ENCODE results near the gene TXNDC17. TPM values are rescaled to one million over a fixed set of nuclear protein-coding genes. Genes with fewer than 3 reads are reported as not detected.

TXNDC17 gene
- total and polyA plus RNA-seq, 4 donors, result 28.0 to 149 (median 69.2) TPM

DNA sequence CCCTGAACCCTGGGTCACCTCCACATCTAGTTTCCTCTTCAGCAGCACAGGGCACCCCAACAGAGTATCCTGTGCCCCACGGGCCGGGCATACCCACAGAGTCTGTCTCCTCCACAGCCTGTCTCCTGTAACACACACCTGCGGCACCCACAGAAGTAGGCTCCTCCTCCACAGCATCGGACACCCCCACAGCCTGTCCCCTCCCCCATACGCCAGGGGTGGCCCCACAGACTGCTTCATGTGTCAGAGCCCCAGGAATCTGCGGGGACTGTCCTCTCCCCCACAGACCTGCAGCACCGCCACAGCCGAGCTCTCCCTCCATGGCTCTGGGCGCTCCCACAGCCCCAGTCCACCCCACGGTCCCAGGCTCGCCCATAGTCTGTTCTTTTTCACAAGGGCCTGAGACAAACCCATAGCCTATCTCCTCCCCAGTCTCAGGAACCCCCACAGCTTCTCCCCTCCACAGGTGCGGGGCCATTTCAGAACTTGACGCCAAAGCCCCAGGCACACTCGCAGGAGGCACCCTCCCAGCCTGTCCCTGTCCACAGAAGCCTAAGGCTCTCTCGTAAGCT is 1.8 kb upstream of the TXNDC17 start:
- Histone ChIP-seq H3K36me3 (ENCODE audit: control insufficient read depth in 1 of 2, insufficient read depth in 2 of 2, low read length in 1 of 2) (no peaks in the 10 kb centered on the region), H3K27me3 (ENCODE audit: control insufficient read depth in 1 of 2, insufficient read depth in 2 of 2, low read length in 1 of 2) (no peaks in the 10 kb centered on the region), H3K9me3 (ENCODE audit: control insufficient read depth, low read length) (no peaks in the 10 kb centered on the region), H3K27ac (ENCODE audit: low read depth in 1 of 2, low read length in 2 of 2) (no peak overlapping the region), H3K4me1 (ENCODE audit: control insufficient read depth in 1 of 2, insufficient read depth in 2 of 2, low read length in 2 of 2) (no peaks in the 10 kb centered on the region), H3K4me3 (ENCODE audit: low read length in 2 of 2) (peak overlapping the region in 1 of 2 donors; percentile 63)
- ATAC-seq (ENCODE audit: low FRiP score) (no peak), DNase-seq (no peak)
- WGBS, 2 donors, result 46 to 52% methylated on average over 14 to 15 of the region's 15 CpGs
- intact Hi-C loops (cut with DNase I), result loop anchor here in 1 of 2 donors (10.0 kb wide), 1 partner anchor 164 kb away; no protein-coding TSS in a partner anchor

DNA sequence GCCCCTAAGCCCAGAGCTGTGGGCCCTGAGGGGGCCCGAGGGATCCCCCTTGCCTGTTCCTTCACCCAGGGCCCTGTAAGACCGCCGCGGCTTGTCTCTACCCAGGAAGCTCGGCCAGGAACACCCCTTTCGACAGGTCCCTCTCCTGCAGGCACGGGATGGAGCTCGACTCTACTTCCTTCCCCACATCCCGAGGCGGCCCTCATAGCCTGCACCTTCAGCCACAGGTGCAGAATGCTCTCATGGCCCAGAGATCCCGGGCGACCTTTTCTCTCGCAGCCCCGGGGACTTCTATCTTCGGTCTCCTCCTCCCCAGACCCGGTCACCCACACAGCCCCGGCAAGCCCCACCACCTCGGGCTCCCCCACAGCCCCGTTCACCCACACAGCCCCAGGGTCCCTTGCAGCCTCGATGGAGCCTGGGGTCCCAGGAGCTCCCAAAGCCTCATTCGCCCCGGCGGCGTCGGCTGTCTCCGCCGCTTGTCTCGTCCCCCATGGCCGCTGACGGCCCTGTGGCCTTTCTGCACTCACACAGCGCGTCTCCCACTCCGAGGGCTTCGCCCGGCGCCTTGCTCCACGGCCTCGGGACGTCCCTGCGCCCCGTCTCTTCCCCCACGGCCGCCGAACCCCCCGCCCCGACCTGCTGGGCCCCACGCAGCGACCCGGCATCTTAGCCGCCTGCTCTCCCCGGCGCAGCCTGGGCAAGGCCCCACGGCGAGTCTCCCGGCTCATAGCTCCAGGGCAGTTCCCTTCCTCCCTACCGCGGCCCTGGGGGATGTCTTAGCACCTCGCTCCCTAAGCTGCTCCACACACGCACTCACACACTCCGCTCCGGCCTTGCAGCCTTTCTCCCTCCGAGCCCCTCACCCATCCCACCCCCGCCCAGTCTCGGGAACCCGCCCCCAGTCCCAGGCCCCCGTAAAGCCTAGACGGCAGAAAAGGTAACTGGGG is 999 bp upstream of the TXNDC17 start:
- Histone ChIP-seq H3K27me3 (ENCODE audit: control insufficient read depth in 1 of 2, insufficient read depth in 2 of 2, low read length in 1 of 2) (no peaks in the 10 kb centered on the region), H3K9me3 (ENCODE audit: control insufficient read depth, low read length) (no peaks in the 10 kb centered on the region), H3K4me3 (ENCODE audit: low read length in 2 of 2) (peak overlapping the region; percentile 60 to 63), H3K4me1 (ENCODE audit: control insufficient read depth in 1 of 2, insufficient read depth in 2 of 2, low read length in 2 of 2) (no peaks in the 10 kb centered on the region), H3K27ac (ENCODE audit: low read depth in 1 of 2, low read length in 2 of 2) (no peak overlapping the region), H3K36me3 (ENCODE audit: control insufficient read depth in 1 of 2, insufficient read depth in 2 of 2, low read length in 1 of 2) (no peaks in the 10 kb centered on the region)
- WGBS, 2 donors, result 1 to 2% methylated on average over 65 to 67 of the region's 67 CpGs
- DNase-seq (peak; percentile 63 to 78), ATAC-seq (ENCODE audit: low FRiP score) (peak; percentile 65)
- intact Hi-C loops (cut with DNase I), result loop anchor here in 1 of 2 donors (10.0 kb wide), 1 partner anchor 165 kb away; no protein-coding TSS in a partner anchor

DNA sequence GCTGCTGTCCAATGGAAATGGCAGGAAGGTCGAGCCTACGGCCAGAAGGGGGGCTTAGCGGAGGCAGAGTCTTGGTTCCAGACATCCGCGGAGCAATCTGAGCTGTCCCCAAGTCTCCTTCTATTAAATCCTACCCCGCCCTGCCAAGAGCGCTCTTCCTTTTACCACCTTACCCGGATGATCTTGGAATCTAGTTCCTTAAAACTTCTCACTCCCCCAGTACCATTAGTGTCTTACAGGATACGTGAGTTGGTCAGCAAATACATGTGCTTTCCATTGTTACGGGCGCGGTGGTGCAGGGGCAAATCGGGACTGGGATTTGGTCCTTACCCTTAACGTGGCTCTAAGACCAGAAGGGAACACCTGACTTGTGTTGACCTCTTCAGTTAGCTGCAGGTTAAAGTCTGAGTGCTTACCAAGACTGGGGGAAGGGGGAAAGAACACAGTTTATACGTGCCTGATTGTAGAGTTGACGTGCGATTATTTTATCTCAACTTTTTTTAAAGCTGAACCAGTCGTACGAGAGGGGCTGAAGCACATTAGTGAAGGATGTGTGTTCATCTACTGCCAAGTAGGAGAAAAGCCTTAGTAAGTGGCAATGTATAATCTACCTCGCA is 495 bp downstream of the TXNDC17 start:
- no peaks in the 10 kb centered on the region for H3K4me1 ChIP-seq (ENCODE audit: control insufficient read depth in 1 of 2, insufficient read depth in 2 of 2, low read length in 2 of 2)

DNA sequence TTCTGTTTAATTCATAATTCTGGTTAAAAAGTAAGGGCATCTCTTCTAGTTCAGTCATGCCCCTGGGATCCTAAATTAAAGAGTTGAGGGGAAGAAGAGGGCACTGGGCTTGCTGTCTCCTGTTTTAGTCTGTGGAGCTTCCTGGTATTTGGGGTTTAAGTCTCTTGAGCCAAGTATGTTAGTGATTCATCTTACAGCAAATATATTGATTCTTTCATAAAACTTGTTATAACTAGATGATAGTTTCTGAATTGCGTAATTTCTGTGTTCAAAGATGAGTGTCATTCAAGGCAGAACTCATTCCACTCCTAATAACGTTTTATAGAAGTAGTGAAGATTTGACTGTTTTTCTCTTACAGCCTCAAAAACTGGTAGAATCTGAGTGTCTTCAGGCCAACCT is 1.7 kb downstream of the TXNDC17 start:
- intact Hi-C loops (cut with DNase I), result no loop called here
- Histone ChIP-seq H3K36me3 (ENCODE audit: control insufficient read depth in 1 of 2, insufficient read depth in 2 of 2, low read length in 1 of 2) (peaks cover 0 to 4% of the 10 kb centered on the region in 2 donors), H3K4me1 (ENCODE audit: control insufficient read depth in 1 of 2, insufficient read depth in 2 of 2, low read length in 2 of 2) (no peaks in the 10 kb centered on the region), H3K4me3 (ENCODE audit: low read length in 2 of 2) (no peak overlapping the region), H3K9me3 (ENCODE audit: control insufficient read depth, low read length) (no peaks in the 10 kb centered on the region), H3K27ac (ENCODE audit: low read depth in 1 of 2, low read length in 2 of 2) (no peak overlapping the region), H3K27me3 (ENCODE audit: control insufficient read depth in 1 of 2, insufficient read depth in 2 of 2, low read length in 1 of 2) (no peaks in the 10 kb centered on the region)
- no peak for DNase-seq
- no peak for ATAC-seq (ENCODE audit: low FRiP score)
- 72 to 76% methylated on average over 2 of the region's 2 CpGs for WGBS, 2 donors

More for the DNA sequence above, 495 bp downstream of the TXNDC17 start:
- 2 to 3% methylated on average over 20 of the region's 20 CpGs for WGBS, 2 donors
- H3K9me3 ChIP-seq (ENCODE audit: control insufficient read depth, low read length), result no peaks in the 10 kb centered on the region
- H3K27me3 ChIP-seq (ENCODE audit: control insufficient read depth in 1 of 2, insufficient read depth in 2 of 2, low read length in 1 of 2), result no peaks in the 10 kb centered on the region
- no peaks in the 10 kb centered on the region for H3K36me3 ChIP-seq (ENCODE audit: control insufficient read depth in 1 of 2, insufficient read depth in 2 of 2, low read length in 1 of 2)
- peak overlapping the region in 1 of 2 donors; percentile 34 for H3K27ac ChIP-seq (ENCODE audit: low read depth in 1 of 2, low read length in 2 of 2)
- ATAC-seq (ENCODE audit: low FRiP score) (no peak), DNase-seq (no peak)
- peak overlapping the region; percentile 19 to 63 for H3K4me3 ChIP-seq (ENCODE audit: low read length in 2 of 2)
- intact Hi-C loops (cut with DNase I), result no loop called here

DNA sequence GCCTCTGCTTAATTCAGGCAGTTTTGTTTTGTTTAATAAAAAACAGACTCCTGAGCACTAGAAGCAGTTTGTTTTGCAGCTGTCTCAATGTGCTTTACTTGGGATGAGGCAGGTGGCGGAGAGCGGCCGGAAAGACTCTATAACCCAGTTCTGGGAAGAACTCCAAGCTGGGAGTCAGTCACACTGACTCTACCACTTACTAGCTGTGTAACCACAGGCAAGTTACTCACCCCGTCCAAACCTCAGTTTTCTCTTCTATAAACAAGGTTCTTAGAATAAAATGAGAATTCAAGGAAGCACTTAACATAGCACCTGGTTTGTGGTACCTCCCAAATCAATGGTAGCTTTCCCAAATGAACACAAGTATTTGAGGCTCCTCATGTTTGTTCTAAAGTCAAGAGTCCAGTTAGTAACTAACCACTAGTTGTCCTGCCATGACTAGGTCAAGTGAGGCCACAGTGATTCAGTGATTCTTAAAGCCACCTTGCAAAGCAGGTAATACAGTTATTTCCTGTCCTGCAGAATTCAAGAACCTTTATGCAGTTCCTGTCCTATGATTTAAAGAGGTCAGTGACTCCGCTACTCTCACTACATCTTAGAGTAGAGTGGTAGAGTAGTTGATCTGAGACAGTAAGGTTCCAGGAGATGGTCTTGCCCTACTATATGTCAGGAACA is 2.7 kb downstream of the TXNDC17 start:
- 79 to 92% methylated on average over 5 of the region's 5 CpGs for WGBS, 2 donors
- Histone ChIP-seq H3K27ac (ENCODE audit: low read depth in 1 of 2, low read length in 2 of 2) (no peak overlapping the region), H3K9me3 (ENCODE audit: control insufficient read depth, low read length) (no peaks in the 10 kb centered on the region), H3K4me1 (ENCODE audit: control insufficient read depth in 1 of 2, insufficient read depth in 2 of 2, low read length in 2 of 2) (no peaks in the 10 kb centered on the region), H3K36me3 (ENCODE audit: control insufficient read depth in 1 of 2, insufficient read depth in 2 of 2, low read length in 1 of 2) (peaks cover 2 to 4% of the 10 kb centered on the region in 2 donors), H3K27me3 (ENCODE audit: control insufficient read depth in 1 of 2, insufficient read depth in 2 of 2, low read length in 1 of 2) (no peaks in the 10 kb centered on the region), H3K4me3 (ENCODE audit: low read length in 2 of 2) (no peak overlapping the region)
- DNase-seq (no peak), ATAC-seq (ENCODE audit: low FRiP score) (no peak)
- intact Hi-C loops (cut with DNase I), result no loop called here

DNA sequence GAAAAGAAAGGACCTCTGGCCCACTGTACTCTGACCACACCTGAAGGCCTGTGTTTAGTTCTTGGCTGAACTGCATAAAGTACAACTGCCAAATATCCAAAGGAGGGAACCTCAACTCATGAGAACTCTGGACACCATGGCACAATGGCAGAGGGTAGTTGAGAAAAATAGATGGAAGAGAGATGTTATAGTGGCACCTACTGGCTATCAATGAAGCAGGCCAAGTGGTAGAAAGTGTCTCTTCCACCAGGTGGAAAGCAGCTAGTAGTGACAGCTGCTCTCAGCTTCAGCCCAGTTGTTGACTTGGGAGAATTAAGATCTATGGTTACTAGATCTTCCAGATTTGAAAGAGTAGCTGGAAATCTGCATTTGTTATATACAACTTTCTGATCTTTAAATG is 7.3 kb downstream of the TXNDC17 start:
- Histone ChIP-seq H3K4me1 (ENCODE audit: control insufficient read depth in 1 of 2, insufficient read depth in 2 of 2, low read length in 2 of 2) (no peaks in the 10 kb centered on the region), H3K9me3 (ENCODE audit: control insufficient read depth, low read length) (no peaks in the 10 kb centered on the region), H3K4me3 (ENCODE audit: low read length in 2 of 2) (no peak overlapping the region), H3K27ac (ENCODE audit: low read depth in 1 of 2, low read length in 2 of 2) (no peak overlapping the region), H3K27me3 (ENCODE audit: control insufficient read depth in 1 of 2, insufficient read depth in 2 of 2, low read length in 1 of 2) (no peaks in the 10 kb centered on the region), H3K36me3 (ENCODE audit: control insufficient read depth in 1 of 2, insufficient read depth in 2 of 2, low read length in 1 of 2) (peaks cover 2 to 4% of the 10 kb centered on the region in 2 donors)
- DNase-seq (no peak), ATAC-seq (ENCODE audit: low FRiP score) (no peak)
- intact Hi-C loops (cut with DNase I), result no loop called here

DNA sequence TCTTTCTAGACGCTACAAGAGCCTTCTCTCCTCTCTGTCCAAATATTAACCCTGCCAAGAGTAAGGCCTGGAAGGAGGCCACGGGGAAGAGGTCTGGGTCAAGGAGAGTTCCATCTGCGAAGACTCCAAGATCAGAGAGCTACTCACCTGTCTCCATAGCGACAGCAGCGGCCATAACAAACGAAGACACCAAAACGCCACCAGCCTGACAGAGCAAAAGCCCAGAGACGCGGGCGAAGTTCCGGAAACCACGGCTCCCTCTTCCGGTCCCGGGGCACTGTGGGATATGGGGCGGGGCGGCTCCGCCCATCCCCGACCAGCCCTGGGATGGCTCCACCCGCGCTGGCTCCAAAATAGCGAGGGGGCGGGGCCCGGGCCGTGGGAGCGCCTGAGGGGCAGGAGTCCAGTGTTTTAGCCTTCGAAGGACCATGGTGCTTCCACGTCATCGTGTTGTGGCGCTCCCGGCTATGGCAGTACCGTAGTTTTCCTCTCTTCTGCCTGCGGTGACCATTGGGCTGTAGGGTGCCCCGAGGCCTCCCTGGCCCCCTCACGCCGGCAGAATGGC is 10.6 kb downstream of the TXNDC17 start, which contains the start of the genes C17orf100 and MED31:
TSS of gene C17orf100 (plus strand) at position 409 of the 565 bp plus-strand sequence. CDS start at position 561, 152 bp downstream.
TSS of gene MED31 (minus strand) at position 252 of the 565 bp plus-strand sequence. CDS start at position 175, 77 bp downstream.
- no peaks in the 10 kb centered on the region for H3K4me1 ChIP-seq (ENCODE audit: control insufficient read depth in 1 of 2, insufficient read depth in 2 of 2, low read length in 2 of 2)
- H3K9me3 ChIP-seq (ENCODE audit: control insufficient read depth, low read length), result peaks cover 9% of the 10 kb centered on the region
- H3K27me3 ChIP-seq (ENCODE audit: control insufficient read depth in 1 of 2, insufficient read depth in 2 of 2, low read length in 1 of 2), result no peaks in the 10 kb centered on the region
- H3K27ac ChIP-seq (ENCODE audit: low read depth in 1 of 2, low read length in 2 of 2), result peak within 1 kb of the TSS in 1 of 2 donors; percentile 72
- intact Hi-C loops (cut with DNase I), result no loop called here
- H3K4me3 ChIP-seq (ENCODE audit: low read length in 2 of 2), result peak within 1 kb of the TSS; percentile 87 to 91
- peak; percentile 98 for ATAC-seq (ENCODE audit: low FRiP score)
- peak; percentile 97 to 99 for DNase-seq
- H3K36me3 ChIP-seq (ENCODE audit: control insufficient read depth in 1 of 2, insufficient read depth in 2 of 2, low read length in 1 of 2), result peaks cover 2 to 4% of the 10 kb centered on the region in 2 donors
- WGBS, 2 donors, result 1% methylated on average over 35 of the region's 35 CpGs
